ENCODE data around the gene IGSF21.

Gene IGSF21

DNA sequence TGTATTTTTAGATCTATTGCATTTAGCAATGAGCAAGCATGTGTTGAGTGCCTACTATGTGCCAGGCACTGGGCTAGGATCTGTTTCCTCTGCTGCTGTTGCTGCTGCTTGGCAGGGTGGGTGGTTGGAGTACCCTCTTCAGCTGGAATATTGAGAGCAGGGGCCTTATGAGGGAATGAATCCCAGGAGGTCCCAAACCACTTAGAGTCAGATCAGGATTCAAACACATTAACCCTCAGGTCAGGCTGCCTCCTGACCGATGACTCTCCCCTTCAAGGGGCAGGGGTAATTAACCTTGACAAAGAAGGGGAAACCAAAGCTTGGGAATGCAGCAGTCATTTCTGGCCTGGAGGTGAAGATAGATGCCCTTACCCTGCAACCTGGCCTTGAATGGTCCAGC is 138.0 kb downstream of the IGSF21 start:
- Histone ChIP-seq H4K20me1 (ENCODE audit: control insufficient read depth, insufficient read depth, low read depth, low read length) (no peaks in the 10 kb centered on the region), H3K27ac (ENCODE audit: low read depth, low read length) (no peak overlapping the region), H3K79me2 (ENCODE audit: control insufficient read depth, low read length) (no peaks in the 10 kb centered on the region), H3K4me1 (ENCODE audit: control insufficient read depth, low read length) (no peaks in the 10 kb centered on the region), H3K27me3 (ENCODE audit: control insufficient read depth, low read length) (no peaks in the 10 kb centered on the region), H3F3A (ENCODE audit: control insufficient read depth, insufficient read depth) (no peaks in the 10 kb centered on the region), H3K4me2 (ENCODE audit: low read length) (no peak overlapping the region), H3K36me3 (ENCODE audit: control insufficient read depth, low read length) (no peaks in the 10 kb centered on the region), H3K9me3 (ENCODE audit: control insufficient read depth, insufficient read depth, low read length) (no peaks in the 10 kb centered on the region), H3K4me3 (ENCODE audit: low read length) (no peak overlapping the region), H3K9me2 (replicated peaks; ENCODE audit: control insufficient read depth, low read length) (no peaks in the 10 kb centered on the region)
- TF ChIP-seq, protein P1, sequence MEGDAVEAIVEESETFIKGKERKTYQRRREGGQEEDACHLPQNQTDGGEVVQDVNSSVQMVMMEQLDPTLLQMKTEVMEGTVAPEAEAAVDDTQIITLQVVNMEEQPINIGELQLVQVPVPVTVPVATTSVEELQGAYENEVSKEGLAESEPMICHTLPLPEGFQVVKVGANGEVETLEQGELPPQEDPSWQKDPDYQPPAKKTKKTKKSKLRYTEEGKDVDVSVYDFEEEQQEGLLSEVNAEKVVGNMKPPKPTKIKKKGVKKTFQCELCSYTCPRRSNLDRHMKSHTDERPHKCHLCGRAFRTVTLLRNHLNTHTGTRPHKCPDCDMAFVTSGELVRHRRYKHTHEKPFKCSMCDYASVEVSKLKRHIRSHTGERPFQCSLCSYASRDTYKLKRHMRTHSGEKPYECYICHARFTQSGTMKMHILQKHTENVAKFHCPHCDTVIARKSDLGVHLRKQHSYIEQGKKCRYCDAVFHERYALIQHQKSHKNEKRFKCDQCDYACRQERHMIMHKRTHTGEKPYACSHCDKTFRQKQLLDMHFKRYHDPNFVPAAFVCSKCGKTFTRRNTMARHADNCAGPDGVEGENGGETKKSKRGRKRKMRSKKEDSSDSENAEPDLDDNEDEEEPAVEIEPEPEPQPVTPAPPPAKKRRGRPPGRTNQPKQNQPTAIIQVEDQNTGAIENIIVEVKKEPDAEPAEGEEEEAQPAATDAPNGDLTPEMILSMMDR (IDR thresholded peaks at IDR 0.05; ENCODE audit: low read depth, low read length, poor library complexity, severe bottlenecking), result no peak
- no peak for TF ChIP-seq EZH2phosphoT487 (IDR thresholded peaks at IDR 0.05; ENCODE audit: borderline replicate concordance, low read length)

DNA sequence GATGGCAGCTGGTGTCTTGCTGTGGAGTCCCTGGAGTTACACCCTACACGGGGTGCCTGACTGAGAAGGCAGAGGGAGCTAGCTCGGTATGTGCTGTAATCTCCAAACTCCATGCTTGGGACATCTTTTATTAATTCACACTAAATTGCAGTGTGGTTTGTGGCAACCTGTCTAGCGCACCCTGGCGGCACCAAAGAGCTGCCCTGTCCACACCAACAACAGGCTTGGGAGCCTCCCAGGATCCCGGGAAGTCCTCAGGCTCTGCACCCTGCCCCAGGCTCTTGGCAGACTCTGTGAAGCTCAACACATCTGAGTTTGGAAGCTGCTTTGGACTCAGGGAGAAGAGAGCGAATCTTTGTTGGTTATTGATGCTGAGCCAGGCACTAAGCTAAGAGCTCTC is 138.9 kb downstream of the IGSF21 start:
- Histone ChIP-seq H3F3A (ENCODE audit: control insufficient read depth, insufficient read depth) (no peaks in the 10 kb centered on the region), H4K20me1 (ENCODE audit: control insufficient read depth, insufficient read depth, low read depth, low read length) (no peaks in the 10 kb centered on the region), H3K27ac (ENCODE audit: low read depth, low read length) (no peak overlapping the region), H3K27me3 (ENCODE audit: control insufficient read depth, low read length) (no peaks in the 10 kb centered on the region), H3K79me2 (ENCODE audit: control insufficient read depth, low read length) (no peaks in the 10 kb centered on the region), H3K36me3 (ENCODE audit: control insufficient read depth, low read length) (no peaks in the 10 kb centered on the region), H3K4me1 (ENCODE audit: control insufficient read depth, low read length) (no peaks in the 10 kb centered on the region), H3K9me3 (ENCODE audit: control insufficient read depth, insufficient read depth, low read length) (no peaks in the 10 kb centered on the region), H3K4me2 (ENCODE audit: low read length) (no peak overlapping the region), H3K4me3 (ENCODE audit: low read length) (no peak overlapping the region), H3K9me2 (replicated peaks; ENCODE audit: control insufficient read depth, low read length) (no peaks in the 10 kb centered on the region)
- TF ChIP-seq, protein P1 (IDR thresholded peaks at IDR 0.05; ENCODE audit: low read depth, low read length, poor library complexity, severe bottlenecking), result no peak
- TF ChIP-seq EZH2phosphoT487 (IDR thresholded peaks at IDR 0.05; ENCODE audit: borderline replicate concordance, low read length), result no peak

DNA sequence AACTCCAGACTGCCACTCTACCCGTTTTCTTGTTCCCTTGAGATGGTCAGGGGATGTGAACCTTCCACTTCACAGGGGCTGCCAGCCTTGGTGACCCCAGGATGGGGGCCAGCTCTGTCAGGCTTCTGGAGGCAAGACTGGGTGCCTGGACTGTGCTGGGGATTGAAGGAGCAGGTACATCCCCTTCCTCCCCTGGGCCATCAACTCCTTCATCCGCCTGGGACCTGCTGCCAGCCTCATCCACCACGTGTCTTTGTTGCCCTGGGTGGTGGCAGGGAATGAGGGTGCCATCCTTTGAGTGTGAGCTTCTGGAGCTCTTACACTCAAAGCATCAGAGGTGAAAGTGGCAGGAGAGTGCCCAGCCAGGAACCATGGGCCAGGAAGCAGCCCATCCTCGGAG is 139.6 kb downstream of the IGSF21 start:
- no peak overlapping the region for H3K27ac ChIP-seq (ENCODE audit: low read depth, low read length)
- H3K9me3 ChIP-seq (ENCODE audit: control insufficient read depth, insufficient read depth, low read length), result no peaks in the 10 kb centered on the region
- no peaks in the 10 kb centered on the region for H3F3A ChIP-seq (ENCODE audit: control insufficient read depth, insufficient read depth)
- H3K4me1 ChIP-seq (ENCODE audit: control insufficient read depth, low read length), result no peaks in the 10 kb centered on the region
- H3K4me3 ChIP-seq (ENCODE audit: low read length), result no peak overlapping the region
- H4K20me1 ChIP-seq (ENCODE audit: control insufficient read depth, insufficient read depth, low read depth, low read length), result no peaks in the 10 kb centered on the region
- H3K4me2 ChIP-seq (ENCODE audit: low read length), result no peak overlapping the region
- no peaks in the 10 kb centered on the region for H3K9me2 ChIP-seq (replicated peaks; ENCODE audit: control insufficient read depth, low read length)
- H3K36me3 ChIP-seq (ENCODE audit: control insufficient read depth, low read length), result no peaks in the 10 kb centered on the region
- TF ChIP-seq, protein P1 (IDR thresholded peaks at IDR 0.05; ENCODE audit: low read depth, low read length, poor library complexity, severe bottlenecking), result no peak
- no peak for TF ChIP-seq EZH2phosphoT487 (IDR thresholded peaks at IDR 0.05; ENCODE audit: borderline replicate concordance, low read length)
- H3K27me3 ChIP-seq (ENCODE audit: control insufficient read depth, low read length), result no peaks in the 10 kb centered on the region
- no peaks in the 10 kb centered on the region for H3K79me2 ChIP-seq (ENCODE audit: control insufficient read depth, low read length)

DNA sequence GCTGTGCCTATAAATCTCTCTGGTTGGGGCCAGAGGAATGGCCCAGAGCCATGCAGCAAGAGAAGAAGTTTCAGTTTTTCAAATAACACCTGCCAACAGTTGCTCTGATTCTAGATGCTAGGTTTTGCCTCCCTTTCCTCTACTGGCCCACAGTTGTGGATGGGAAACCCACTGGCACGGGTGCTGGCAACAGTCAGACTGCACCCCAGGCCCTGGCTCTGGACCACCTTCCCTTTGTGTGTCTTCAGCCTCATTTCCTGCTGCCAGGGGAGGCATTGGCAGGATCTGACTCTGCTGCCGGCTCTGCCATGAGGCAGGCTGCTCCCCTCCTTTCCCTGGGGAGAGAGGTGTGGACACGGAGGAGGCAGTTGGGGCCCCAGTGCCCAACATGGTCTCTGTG is 142.0 kb downstream of the IGSF21 start:
- H3K4me3 ChIP-seq (ENCODE audit: low read length), result no peak overlapping the region
- H4K20me1 ChIP-seq (ENCODE audit: control insufficient read depth, insufficient read depth, low read depth, low read length), result no peaks in the 10 kb centered on the region
- H3K9me2 ChIP-seq (replicated peaks; ENCODE audit: control insufficient read depth, low read length), result no peaks in the 10 kb centered on the region
- H3K4me1 ChIP-seq (ENCODE audit: control insufficient read depth, low read length), result no peaks in the 10 kb centered on the region
- no peaks in the 10 kb centered on the region for H3K36me3 ChIP-seq (ENCODE audit: control insufficient read depth, low read length)
- TF ChIP-seq, protein P1 (IDR thresholded peaks at IDR 0.05; ENCODE audit: low read depth, low read length, poor library complexity, severe bottlenecking), result no peak
- no peak for TF ChIP-seq EZH2phosphoT487 (IDR thresholded peaks at IDR 0.05; ENCODE audit: borderline replicate concordance, low read length)
- H3K4me2 ChIP-seq (ENCODE audit: low read length), result no peak overlapping the region
- no peaks in the 10 kb centered on the region for H3F3A ChIP-seq (ENCODE audit: control insufficient read depth, insufficient read depth)
- H3K27me3 ChIP-seq (ENCODE audit: control insufficient read depth, low read length), result no peaks in the 10 kb centered on the region
- H3K9me3 ChIP-seq (ENCODE audit: control insufficient read depth, insufficient read depth, low read length), result no peaks in the 10 kb centered on the region
- H3K27ac ChIP-seq (ENCODE audit: low read depth, low read length), result no peak overlapping the region
- no peaks in the 10 kb centered on the region for H3K79me2 ChIP-seq (ENCODE audit: control insufficient read depth, low read length)
